Pancreas (tissue), 10 donors: ENCODE data around the gene HORMAD2. TPM values are rescaled to one million over a fixed set of nuclear protein-coding genes. Genes with fewer than 3 reads are reported as not detected.

Experiments
- ATAC-seq, 4 donors: fragments of 200-7000 bp; cut with Tn5 transposase; one replicate each; pipeline versions ENCODE4 v1.8.0 to v1.9.1; 2020; ENCODE audit warnings: mild to moderate bottlenecking in 4 of 4, moderate library complexity in 4 of 4
- DNase-seq, 6 donors: peaks; one replicate each; pipeline ENCODE4 v3.0.0-alpha.2; 2020
- FAIRE-seq: peaks from 2 replicates; lab custom pipeline; 2012; peaks lifted over from hg19 to GRCh38; lab: Jason Lieb, UNC
- H3K27ac ChIP-seq, 4 donors: fragments of 200-600 bp; sonication (generic); 1 replicate in 3 of 4; 2 replicates in 1 of 4; pipeline versions ENCODE4 v1.5.0 to v1.8.0; 2020
- H3K27me3 ChIP-seq, 4 donors: fragments of 200-600 bp; one replicate each; pipeline ENCODE4 v1.8.0; 2021
- H3K36me3 ChIP-seq, 3 donors: fragments of 200-600 bp; sonication (generic) in 1 of 3; one replicate each; pipeline versions ENCODE4 v1.5.0 to v1.8.0; 2020 to 2021
- H3K4me1 ChIP-seq, 3 donors: fragments of 200-600 bp; one replicate each; pipeline ENCODE4 v1.8.0; 2021
- H3K4me3 ChIP-seq, 4 donors: fragments of 200-600 bp; sonication (generic) in 2 of 4; one replicate each; pipeline versions ENCODE4 v1.5.0 to v1.8.0; 2020 to 2021
- H3K9me3 ChIP-seq, 4 donors: fragments of 200-600 bp; one replicate each; pipeline ENCODE4 v1.8.0; 2021
- CTCF ChIP-seq, 4 donors: fragments of 200-600 bp; sonication (generic) in 3 of 4; IDR thresholded peaks; one replicate each; pipeline versions ENCODE4 v1.5.0 to v1.8.0; 2021; ENCODE audit warnings: antibody characterized with exemption in 4 of 4
- WGBS, 2 donors: extraction: QIAGEN DNeasy Blood & Tissue Kit; methylation state at CpG; one replicate each; pipeline ENCODE4 v1.1.7; 2013; 5-methylcytosine and 5-hydroxymethylcytosine counted together
- intact Hi-C, 3 donors: fragments of 100-400 bp; cut with DNase I; formaldehyde crosslinking; loops; one replicate each; pipeline versions ENCODE4 v1.11.1 to v1.14.2; 2022
- polyA plus RNA-seq, 2 donors: library from polyadenylated mRNA; stranded (reverse); fragments of 200-250 nt; gene quantifications; one replicate each; pipeline ENCODE4 v1.2.3, GENCODE V29; 2013
- total RNA-seq, 6 donors: library from RNA; stranded (reverse); fragmentation: NEBNext Ultra II Directional in 4 of 6; extraction: Animal tissue kit (Norgen Biotek cat#: 25700) in 4 of 6; gene quantifications; one replicate each; pipeline versions ENCODE4 v1.2.1 to v1.2.4, GENCODE V29; 2021 to 2023
- donor health status: healthy with polysubstance abuse.
- donor health status: DM: no; HTN: no; CAD: no; lungs with moderate emphysema.
- donor health status: DM: no; HTN: no; CAD: no.
- donor health status: control.
- donor health status: control.
- donor health status: Bipolar disorder and iron deficiency.
- donor health status: DM: yes; HTN: yes; CAD: no.
- donor health status: DM: no; HTN: no; CAD: no.
- donor health status: DM: no; HTN: no; CAD: no.
- donor health status: DM: yes; HTN: yes; CAD: no.

The HORMAD2 gene
- total and polyA plus RNA-seq, 8 donors = not detected

GRCh38 chr22:30225220-30225927 is 145.1 kb downstream of the HORMAD2 start:
- H3K27ac ChIP-seq = no peak overlapping the region
- no peaks in the 10 kb centered on the region for H3K36me3 ChIP-seq
- H3K4me3 ChIP-seq = no peak overlapping the region
- H3K4me1 ChIP-seq = no peaks in the 10 kb centered on the region
- no peaks in the 10 kb centered on the region for H3K9me3 ChIP-seq
- WGBS, 2 donors = 80 to 84% methylated on average over 7 of the region's 7 CpGs
- H3K27me3 ChIP-seq = no peaks in the 10 kb centered on the region
- DNase-seq (no peak), FAIRE-seq (no peak), ATAC-seq (no peak)
- no peak for TF ChIP-seq CTCF (IDR thresholded peaks at IDR 0.05)
- intact Hi-C loops = no loop called here

- Histone ChIP-seq H3K27ac (no peak overlapping the region), H3K27me3 (no peaks in the 10 kb centered on the region), H3K36me3 (no peaks in the 10 kb centered on the region), H3K4me1 (no peaks in the 10 kb centered on the region), H3K4me3 (no peak overlapping the region), H3K9me3 (no peaks in the 10 kb centered on the region)
- DNase-seq (no peak), ATAC-seq (no peak), FAIRE-seq (no peak)
- TF ChIP-seq CTCF (IDR thresholded peaks at IDR 0.05) = no peak
- WGBS, 2 donors = 85% methylated on average over 11 of the region's 11 CpGs
- intact Hi-C loops = no loop called here
Observed at GRCh38 chr22:30226192-30226832, 146.0 kb downstream of the HORMAD2 start.

Other genes with a start within 250 kb of the HORMAD2 start
- gene ASCC2, start 242.2 kb upstream of the HORMAD2 start, total RNA-seq = 10 to 100 TPM; 26.4 to 34.2 (median 28.7) TPM
- gene ASCC2, start 242.2 kb upstream of the HORMAD2 start, polyA plus RNA-seq = 10 to 100 TPM; 58.6 to 66.6 TPM
- 10 to 100 TPM; 15.5 to 32.5 (median 21.0) TPM for gene MTMR3, start 197.3 kb upstream of the HORMAD2 start, total RNA-seq
- 10 to 100 TPM; 16.9 to 19.7 TPM for gene MTMR3, start 197.3 kb upstream of the HORMAD2 start, polyA plus RNA-seq
- gene LIF, start 166.3 kb downstream of the HORMAD2 start, total RNA-seq = 1 to 10 TPM in 4 of 6 donors, under 1 TPM in 2; 0.32 to 5.8 (median 1.5) TPM
- 1 to 10 TPM; 2.7 to 4.5 TPM for gene LIF, start 166.3 kb downstream of the HORMAD2 start, polyA plus RNA-seq
- 1 to 10 TPM in 2 of 6 donors, under 1 TPM in 3, not detected in 1; 0.13 to 1.5 (median 0.38) TPM for gene OSM, start 186.4 kb downstream of the HORMAD2 start, total RNA-seq
- gene OSM, start 186.4 kb downstream of the HORMAD2 start, polyA plus RNA-seq = under 1 TPM; 0.23 to 0.26 TPM
- 1 to 10 TPM; 1.8 to 7.3 (median 3.8) TPM for gene CASTOR1, start 209.0 kb downstream of the HORMAD2 start, total RNA-seq
- gene CASTOR1, start 209.0 kb downstream of the HORMAD2 start, polyA plus RNA-seq = 1 to 10 TPM; 7.3 to 8.3 TPM
- gene TBC1D10A, start 246.5 kb downstream of the HORMAD2 start, total RNA-seq = 10 to 100 TPM in 1 of 6 donors, 1 to 10 TPM in 5; 4.0 to 14.1 (median 7.4) TPM
- 10 to 100 TPM; 12.4 to 19.4 TPM for gene TBC1D10A, start 246.5 kb downstream of the HORMAD2 start, polyA plus RNA-seq